Subcutaneous abdominal adipose tissue (tissue), 5 donors: ENCODE data around the gene PILRA.
"Not testable (repeated sequence)": the region's sequence is repeated elsewhere in the genome, so short reads cannot be mapped to it uniquely, and the experiment has no call there.

Experiments used
- H3K27ac ChIP-seq: one replicate; pipeline ENCODE4 v1.7.0; 2013; ENCODE audit warnings: low read depth, mild to moderate bottlenecking, inconsistent platforms, low read length, moderate library complexity
- H3K27me3 ChIP-seq, 5 donors: one replicate each; pipeline ENCODE4 v1.7.0; 2013; ENCODE audit warnings: low read length in 5 of 5, inconsistent platforms in 1 of 5; ENCODE audit not compliant: control insufficient read depth in 5 of 5, insufficient read depth in 4 of 5
- H3K36me3 ChIP-seq, 5 donors: one replicate each; pipeline ENCODE4 v1.7.0; 2013; ENCODE audit warnings: low read length in 5 of 5; ENCODE audit not compliant: control insufficient read depth in 5 of 5, insufficient read depth in 5 of 5
- H3K4me1 ChIP-seq, 5 donors: one replicate each; pipeline ENCODE4 v1.7.0; 2013; ENCODE audit warnings: low read length in 5 of 5, mild to moderate bottlenecking in 3 of 5, moderate library complexity in 1 of 5; ENCODE audit not compliant: control insufficient read depth in 5 of 5, insufficient read depth in 5 of 5
- H3K4me3 ChIP-seq, 5 donors: one replicate each; pipeline ENCODE4 v1.7.0; 2013; ENCODE audit warnings: low read length in 5 of 5, low read depth in 1 of 5
- H3K9ac ChIP-seq, 5 donors: one replicate each; pipeline ENCODE4 v1.7.0; 2013; ENCODE audit warnings: low read length in 5 of 5, mild to moderate bottlenecking in 4 of 5, moderate library complexity in 3 of 5
- H3K9me3 ChIP-seq, 5 donors: one replicate each; pipeline ENCODE4 v1.7.0; 2013; ENCODE audit warnings: low read length in 5 of 5; ENCODE audit not compliant: control insufficient read depth in 5 of 5
- donor health status: healthy.
- donor health status: healthy.
- donor health status: healthy.
- donor health status: healthy.
- donor health status: healthy.

PILRA gene

DNA sequence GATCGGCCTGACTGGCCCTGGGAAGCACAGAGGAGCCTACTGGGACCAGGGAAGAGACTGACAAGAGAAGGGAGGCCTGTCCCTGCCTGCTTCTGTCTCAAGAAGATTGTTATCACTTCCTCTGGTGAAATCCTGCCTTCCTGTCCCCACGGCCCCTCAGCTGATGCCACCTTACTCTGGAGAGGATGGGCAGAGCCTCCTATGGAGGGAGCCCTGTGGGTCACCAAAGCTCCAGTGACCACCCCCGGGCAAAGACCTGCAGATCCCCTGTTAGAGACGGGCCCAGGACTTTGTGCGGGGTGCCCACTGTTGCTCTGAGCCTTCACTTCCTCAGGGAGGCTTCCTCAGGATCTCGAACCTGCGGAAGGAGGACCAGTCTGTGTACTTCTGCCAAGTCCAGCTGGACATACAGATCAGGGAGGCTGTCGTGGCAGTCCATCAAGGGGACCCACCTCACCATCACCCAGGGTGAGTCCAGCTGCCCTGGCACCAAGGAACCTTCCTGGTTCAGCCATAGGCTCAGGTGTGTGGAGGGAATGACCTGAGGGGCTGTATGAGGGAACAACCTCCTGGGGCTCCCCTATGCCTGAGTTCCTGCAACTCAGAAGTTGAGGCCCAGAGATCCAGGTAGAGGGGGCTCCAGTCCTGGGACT lies 16.7 kb upstream of the PILRA start:
- H3K4me3 ChIP-seq, result no peak overlapping the region
- H3K27ac ChIP-seq, result no peak overlapping the region
- H3K9ac ChIP-seq, result peak overlapping the region in 1 of 5 donors; percentile 6
- peaks cover 0 to 99% (median 84%) of the 10 kb centered on the region in 5 donors for H3K36me3 ChIP-seq
- no peaks in the 10 kb centered on the region for H3K9me3 ChIP-seq
- no peaks in the 10 kb centered on the region for H3K27me3 ChIP-seq
- H3K4me1 ChIP-seq, result peaks cover 0 to 13% (median 7%) of the 10 kb centered on the region in 5 donors

- Histone ChIP-seq H3K9ac (peak overlapping the region in 1 of 5 donors; percentile 6), H3K36me3 (peaks cover 4 to 99% (median 88%) of the 10 kb centered on the region in 5 donors), H3K4me1 (peaks cover 0 to 12% (median 7%) of the 10 kb centered on the region in 5 donors), H3K4me3 (no peak overlapping the region), H3K27ac (no peak overlapping the region), H3K27me3 (no peaks in the 10 kb centered on the region), H3K9me3 (no peaks in the 10 kb centered on the region)
These were observed 16.1 kb upstream of the PILRA start for GRCh38 chr7:100357131-100357561.

- no peaks in the 10 kb centered on the region for H3K9me3 ChIP-seq
- H3K9ac ChIP-seq, result peak within 1 kb of the TSS in 1 of 5 donors; percentile 6
- no peaks in the 10 kb centered on the region for H3K27me3 ChIP-seq
- H3K4me1 ChIP-seq, result peaks cover 0 to 11% (median 7%) of the 10 kb centered on the region in 5 donors
- H3K36me3 ChIP-seq, result peaks cover 7 to 98% (median 91%) of the 10 kb centered on the region in 5 donors
- H3K4me3 ChIP-seq, result no peak within 1 kb of the TSS
- H3K27ac ChIP-seq, result no peak within 1 kb of the TSS
These were observed 15.0 kb upstream of the PILRA start, which contains the start of gene PILRB for GRCh38 chr7:100358027-100358856. PILRB (plus strand) TSS chr7:100358117; CDS start chr7:100358303, 186 bp downstream.

GRCh38 chr7:100358857-100359212 lies 14.5 kb upstream of the PILRA start:
- Histone ChIP-seq H3K27me3 (no peaks in the 10 kb centered on the region), H3K9me3 (no peaks in the 10 kb centered on the region), H3K4me1 (peaks cover 0 to 5% (median 4%) of the 10 kb centered on the region in 5 donors), H3K36me3 (peaks cover 11 to 94% (median 90%) of the 10 kb centered on the region in 5 donors), H3K27ac (no peak overlapping the region), H3K4me3 (no peak overlapping the region), H3K9ac (no peak overlapping the region)

GRCh38 chr7:100360135-100360854 lies 13.0 kb upstream of the PILRA start:
- Histone ChIP-seq H3K4me1 (peaks cover 0 to under 1% (median 0%) of the 10 kb centered on the region in 5 donors), H3K27me3 (no peaks in the 10 kb centered on the region), H3K27ac (no peak overlapping the region), H3K9ac (no peak overlapping the region), H3K4me3 (no peak overlapping the region), H3K36me3 (peaks cover 17 to 84% (median 83%) of the 10 kb centered on the region in 5 donors), H3K9me3 (no peaks in the 10 kb centered on the region)

GRCh38 chr7:100363098-100363497 lies 10.2 kb upstream of the PILRA start:
- Histone ChIP-seq H3K27me3 (no peaks in the 10 kb centered on the region), H3K9me3 (no peaks in the 10 kb centered on the region), H3K4me1 (peaks cover 0 to 9% (median 1%) of the 10 kb centered on the region in 5 donors), H3K4me3 (no peak overlapping the region), H3K36me3 (peaks cover 17 to 63% (median 59%) of the 10 kb centered on the region in 5 donors), H3K9ac (no peak overlapping the region), H3K27ac (no peak overlapping the region)

DNA sequence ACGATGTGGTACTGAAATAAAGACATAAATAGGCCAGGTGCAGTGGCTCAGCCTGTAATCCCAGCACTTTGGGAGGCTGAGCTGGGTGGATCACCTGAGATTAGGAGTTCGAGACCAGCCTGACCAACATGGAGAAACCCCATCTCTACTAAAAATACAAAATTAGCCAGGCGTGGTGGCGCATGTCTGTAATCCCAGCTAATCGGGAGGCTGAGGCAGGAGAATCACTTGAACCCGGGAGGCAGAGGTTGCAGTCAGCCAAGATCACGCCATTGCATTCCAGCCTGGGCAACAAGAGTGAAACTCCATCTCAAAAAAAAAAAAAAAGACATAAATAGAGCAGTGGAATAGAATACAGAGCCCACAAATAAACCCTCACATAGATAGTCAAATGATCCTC lies 9.5 kb upstream of the PILRA start:
- peaks cover 17 to 61% (median 54%) of the 10 kb centered on the region in 5 donors for H3K36me3 ChIP-seq
- peaks cover 0 to 16% (median 3%) of the 10 kb centered on the region in 5 donors for H3K4me1 ChIP-seq

DNA sequence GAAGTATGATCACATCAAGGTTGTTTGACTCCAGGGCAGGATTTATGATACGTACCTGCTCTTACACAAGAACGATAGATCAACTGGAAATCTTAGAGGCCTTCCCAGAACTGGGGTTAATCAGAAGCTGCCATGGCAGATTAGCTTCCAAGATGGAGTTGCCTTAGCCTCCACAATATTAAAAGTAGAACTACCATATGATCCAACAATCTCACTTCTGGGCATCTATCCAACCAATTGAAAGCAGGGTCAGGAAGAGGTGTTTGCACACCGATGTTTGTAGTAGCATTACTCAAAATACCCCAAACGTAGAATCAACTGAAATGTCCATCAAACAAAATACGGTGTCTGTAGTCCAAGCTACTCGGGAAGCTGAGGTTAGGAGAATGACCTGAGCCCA lies 8.8 kb upstream of the PILRA start:
- peaks cover 0 to 20% (median 3%) of the 10 kb centered on the region in 5 donors for H3K4me1 ChIP-seq
- H3K36me3 ChIP-seq, result peaks cover 17 to 57% (median 49%) of the 10 kb centered on the region in 5 donors
- no peak overlapping the region for H3K4me3 ChIP-seq
- no peak overlapping the region for H3K27ac ChIP-seq
- no peak overlapping the region for H3K9ac ChIP-seq
- H3K27me3 ChIP-seq, result no peaks in the 10 kb centered on the region
- H3K9me3 ChIP-seq, result no peaks in the 10 kb centered on the region

More for the DNA sequence above, 9.5 kb upstream of the PILRA start:
- not testable (repeated sequence) for H3K27me3 ChIP-seq, H3K9ac ChIP-seq, H3K9me3 ChIP-seq, H3K27ac ChIP-seq, H3K4me3 ChIP-seq

DNA sequence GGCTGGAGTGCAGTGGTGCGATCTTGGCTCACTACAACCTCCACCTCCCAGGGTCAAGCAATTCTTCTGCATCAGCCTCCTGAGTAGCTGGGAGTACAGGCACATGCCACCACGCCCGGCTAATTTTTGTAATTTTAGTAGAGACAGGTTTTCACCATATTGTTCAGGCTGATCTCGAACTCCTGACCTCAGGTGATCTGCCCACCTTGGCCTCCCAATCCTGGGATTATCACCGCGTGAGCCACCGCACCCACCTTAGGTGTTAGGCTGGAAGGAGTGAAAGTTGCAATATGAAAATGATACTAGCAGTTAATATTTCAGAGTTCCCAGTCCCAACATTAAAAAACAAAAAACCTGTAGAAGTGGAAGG lies 7.3 kb upstream of the PILRA start:
- not testable (repeated sequence) for H3K4me3 ChIP-seq, H3K27ac ChIP-seq, H3K9ac ChIP-seq, H3K27me3 ChIP-seq, H3K9me3 ChIP-seq
- Histone ChIP-seq H3K4me1 (peaks cover 0 to 30% (median 8%) of the 10 kb centered on the region in 5 donors), H3K36me3 (peaks cover 17 to 45% (median 38%) of the 10 kb centered on the region in 5 donors)
